Endothelial cell of umbilical vein (primary cell): ENCODE data around the gene TMSB10. TPM values are rescaled to one million over a fixed set of nuclear protein-coding genes. Genes with fewer than 3 reads are reported as not detected.

Experiments used
- BruUV-seq: library from RNA; stranded (reverse); fragments of 400-500 nt; replicated peaks from 2 replicates; lab custom pipeline; 2021; lab: Mats Ljungman, UMichigan
- CTCF ChIA-PET: fragments of 300-600, 350-600 bp; sonication (Branson Sonifier 250); formaldehyde crosslinking; loops from one replicate; lab custom pipeline; 2021; ENCODE audit warnings: antibody characterized with exemption, inconsistent platforms; lab: Charles Lee
- POLR2A ChIA-PET: fragments of 300-600, 350-600 bp; sonication (Branson Sonifier 250); formaldehyde crosslinking; loops from one replicate; lab custom pipeline; 2021; ENCODE audit warnings: antibody characterized with exemption, inconsistent platforms; lab: Charles Lee
- DNase-seq: peaks from one replicate; pipeline ENCODE4 v3.0.0-alpha.2; 2011; ENCODE audit warnings: low read depth, low spot score
- FAIRE-seq: peaks from 2 replicates; lab custom pipeline; 2011; peaks lifted over from hg19 to GRCh38; lab: Jason Lieb, UNC
- H2AFZ ChIP-seq: 2 replicates; pipeline ENCODE4 v1.6.0; 2012; ENCODE audit warnings: low read depth, low read length, control low read depth, inconsistent platforms
- H3K27ac ChIP-seq: 2 replicates; pipeline ENCODE4 v1.5.1; 2011; ENCODE audit warnings: low read depth, mild to moderate bottlenecking, control low read depth, low read length, moderate library complexity; ENCODE audit not compliant: insufficient read depth
- H3K27me3 ChIP-seq, 2 experiments: 2 replicates each; pipeline versions ENCODE4 v1.6.0 to v1.6.1; 2011; ENCODE audit warnings: low read length in 2 of 2, mixed read lengths in 1 of 2; ENCODE audit not compliant: control insufficient read depth in 2 of 2, insufficient read depth in 2 of 2
- H3K36me3 ChIP-seq, 2 experiments: 2 replicates in 1 of 2; 3 replicates in 1 of 2; pipeline ENCODE4 v1.5.1; 2011; ENCODE audit warnings: low read length in 2 of 2, mild to moderate bottlenecking in 1 of 2, moderate library complexity in 1 of 2; ENCODE audit not compliant: control insufficient read depth in 2 of 2, insufficient read depth in 2 of 2; ENCODE audit errors: extremely low read depth in 1 of 2
- H3K4me1 ChIP-seq: 3 replicates; pipeline ENCODE4 v1.5.1; 2011; ENCODE audit warnings: mild to moderate bottlenecking, low read length; ENCODE audit not compliant: control insufficient read depth, insufficient read depth; ENCODE audit errors: extremely low read depth
- H3K4me2 ChIP-seq: 2 replicates; pipeline ENCODE4 v1.6.1; 2011; ENCODE audit warnings: low read length, control low read depth, mixed read lengths; ENCODE audit not compliant: insufficient read depth
- H3K4me3 ChIP-seq, 3 experiments: fragments of 200-600 bp in 1 of 3; sonication (generic), shearing (Covaris generic) in 1 of 3; replicated peaks in 1 of 3; 2 replicates each; pipeline ENCODE4 v1.5.1; 2011 to 2016; ENCODE audit warnings: control low read depth in 3 of 3, low read length in 3 of 3, mild to moderate bottlenecking in 2 of 3, inconsistent platforms in 1 of 3, low read depth in 1 of 3, moderate library complexity in 1 of 3; ENCODE audit not compliant: insufficient read depth in 1 of 3
- H3K79me2 ChIP-seq: 2 replicates; pipeline ENCODE4 v1.6.0; 2012; ENCODE audit warnings: low read length, inconsistent platforms; ENCODE audit not compliant: control insufficient read depth, insufficient read depth
- H3K9ac ChIP-seq: replicated peaks from 2 replicates; pipeline ENCODE3; 2011; ENCODE audit warnings: low read length, control low read depth; ENCODE audit not compliant: insufficient read depth; ENCODE audit errors: extremely low read depth
- H3K9me1 ChIP-seq: replicated peaks from 3 replicates; pipeline ENCODE4 v1.6.0; 2011; ENCODE audit warnings: mild to moderate bottlenecking, low read length; ENCODE audit not compliant: control insufficient read depth, insufficient read depth; ENCODE audit errors: extremely low read depth
- H3K9me3 ChIP-seq: replicated peaks from 2 replicates; pipeline ENCODE4 v1.5.1; 2012; ENCODE audit warnings: low read length, inconsistent platforms; ENCODE audit not compliant: control insufficient read depth, insufficient read depth
- H4K20me1 ChIP-seq: replicated peaks from 2 replicates; pipeline ENCODE3; 2011; ENCODE audit warnings: mild to moderate bottlenecking, low read length; ENCODE audit not compliant: control insufficient read depth, insufficient read depth; ENCODE audit errors: extremely low read depth
- EZH2 ChIP-seq: IDR thresholded peaks from 2 replicates; pipeline ENCODE4 v1.6.1; 2012; ENCODE audit warnings: borderline replicate concordance, low read depth, mild to moderate bottlenecking, moderate library complexity, low read length, inconsistent platforms; ENCODE audit not compliant: severe bottlenecking
- FOS ChIP-seq: IDR thresholded peaks from 2 replicates; pipeline ENCODE4 v1.6.1; 2011; ENCODE audit warnings: mild to moderate bottlenecking, low read length, moderate library complexity, borderline replicate concordance; ENCODE audit not compliant: insufficient read depth
- GATA2 ChIP-seq: IDR thresholded peaks from 2 replicates; pipeline ENCODE4 v1.7.0; 2011; ENCODE audit warnings: low read depth, mild to moderate bottlenecking, moderate library complexity, mixed read lengths, low read length; ENCODE audit not compliant: insufficient read length, insufficient read depth
- JUN ChIP-seq: IDR thresholded peaks from 2 replicates; pipeline ENCODE4 v1.6.1; 2011; ENCODE audit warnings: borderline replicate concordance, low read depth; ENCODE audit not compliant: insufficient read length, insufficient read depth
- MYC ChIP-seq: IDR thresholded peaks from one replicate; pipeline ENCODE4 v1.6.1; 2011; ENCODE audit warnings: mild to moderate bottlenecking, low read depth, low read length
- POLR2A ChIP-seq: IDR thresholded peaks from 2 replicates; pipeline ENCODE4 v1.6.1; 2012; ENCODE audit warnings: low read depth, mild to moderate bottlenecking, control low read depth, low read length
- POLR2AphosphoS5 ChIP-seq: IDR thresholded peaks from 2 replicates; pipeline ENCODE4 v1.6.1; 2012; ENCODE audit warnings: low read depth, mild to moderate bottlenecking, control low read depth, low read length, moderate library complexity; ENCODE audit not compliant: insufficient read depth
- dilution Hi-C: fragments of 300-500 bp; cut with MboI; formaldehyde crosslinking; loops from one replicate; pipeline ENCODE4 v1.15.0; 2019; ENCODE audit warnings: low sequenced_read_pairs; ENCODE audit not compliant: extremely low pct_ligation_motif_present
- intact Hi-C: fragments of 100-400 bp; cut with micrococcal nuclease; formaldehyde crosslinking; loops from one replicate; pipeline ENCODE4 v1.10.0; 2022
- polyA plus RNA-seq, 4 experiments: library from polyadenylated mRNA; depleted of rRNA in 3 of 4; stranded (reverse) in 3 of 4; unstranded in 1 of 4; fragments of >200 nt; gene quantifications; 2 replicates each; pipeline versions ENCODE4 v1.2.1 to v1.2.3, GENCODE V29; 2011 to 2012; ENCODE audit warnings: missing spikeins in 1 of 4
- total RNA-seq: library from RNA; stranded (reverse); gene quantifications from 2 replicates; pipeline ENCODE4 v1.2.3, GENCODE V29; 2021
- TF ChIP-seq, protein P1 (sequence below), 2 donors: IDR thresholded peaks; 1 replicate in 1 of 2; 2 replicates in 1 of 2; pipeline ENCODE4 v1.5.1; 2011; ENCODE audit warnings: low read length in 2 of 2, mild to moderate bottlenecking in 2 of 2, moderate library complexity in 2 of 2, control low read depth in 1 of 2, inconsistent platforms in 1 of 2, low read depth in 1 of 2; ENCODE audit not compliant: insufficient read depth in 1 of 2; ENCODE audit errors: extremely low read depth in 1 of 2
- TF ChIP-seq, protein P2 (sequence below): IDR thresholded peaks from 2 replicates; pipeline ENCODE4 v1.6.1; 2011; ENCODE audit not compliant: insufficient read depth, insufficient read length

TMSB10 gene
- total and polyA plus RNA-seq, 2 donors (not counting 3 experiments of a cell fraction or from before 2014, with no cell fraction given): 2,774 to 4,015 TPM

DNA sequence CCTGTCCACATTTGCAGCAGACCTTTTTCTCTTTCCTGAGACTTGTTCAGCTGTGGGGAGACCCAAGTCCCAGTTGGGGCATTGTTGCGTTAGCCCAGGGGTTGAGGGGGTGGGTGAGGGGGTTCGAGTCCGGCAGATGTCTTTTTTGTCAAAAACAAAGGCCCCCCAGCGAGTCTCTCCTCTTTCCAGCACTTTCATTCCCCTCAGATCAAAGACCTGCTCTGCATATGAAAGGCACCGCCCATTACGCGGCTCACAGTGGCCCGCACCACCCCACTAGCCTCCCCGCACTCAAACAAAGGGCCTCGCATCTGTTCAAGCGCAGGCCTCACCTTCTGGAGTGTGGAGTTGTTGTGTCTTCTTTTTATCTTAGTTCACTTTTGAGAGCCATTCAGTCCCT, 49.7 kb upstream of the TMSB10 start:
- no peaks in the 10 kb centered on the region for H3K79me2 ChIP-seq
- dilution Hi-C loops (no loop called here), intact Hi-C loops (no loop called here)
- ChIA-PET POLR2A (no interaction called here), CTCF (no interaction called here)
- BruUV-seq: no TSS peak
- peaks cover 0 to 1% of the 10 kb centered on the region in 2 experiments for H3K27me3 ChIP-seq
- H3K4me3 ChIP-seq: no peak overlapping the region
- no peaks in the 10 kb centered on the region for H3K9me3 ChIP-seq
- H3K9me1 ChIP-seq: no peaks in the 10 kb centered on the region
- FAIRE-seq (no peak), DNase-seq (no peak)
- H4K20me1 ChIP-seq: no peaks in the 10 kb centered on the region
- no peaks in the 10 kb centered on the region for H3K36me3 ChIP-seq
- no peak overlapping the region for H2AFZ ChIP-seq
- H3K4me1 ChIP-seq: no peaks in the 10 kb centered on the region
- H3K27ac ChIP-seq: no peak overlapping the region
- H3K4me2 ChIP-seq: no peak overlapping the region
- TF ChIP-seq JUN (no peak), POLR2AphosphoS5 (no peak), EZH2 (no peak), POLR2A (no peak), GATA2 (no peak), MYC (no peak), FOS (no peak)
- TF ChIP-seq, protein P1, sequence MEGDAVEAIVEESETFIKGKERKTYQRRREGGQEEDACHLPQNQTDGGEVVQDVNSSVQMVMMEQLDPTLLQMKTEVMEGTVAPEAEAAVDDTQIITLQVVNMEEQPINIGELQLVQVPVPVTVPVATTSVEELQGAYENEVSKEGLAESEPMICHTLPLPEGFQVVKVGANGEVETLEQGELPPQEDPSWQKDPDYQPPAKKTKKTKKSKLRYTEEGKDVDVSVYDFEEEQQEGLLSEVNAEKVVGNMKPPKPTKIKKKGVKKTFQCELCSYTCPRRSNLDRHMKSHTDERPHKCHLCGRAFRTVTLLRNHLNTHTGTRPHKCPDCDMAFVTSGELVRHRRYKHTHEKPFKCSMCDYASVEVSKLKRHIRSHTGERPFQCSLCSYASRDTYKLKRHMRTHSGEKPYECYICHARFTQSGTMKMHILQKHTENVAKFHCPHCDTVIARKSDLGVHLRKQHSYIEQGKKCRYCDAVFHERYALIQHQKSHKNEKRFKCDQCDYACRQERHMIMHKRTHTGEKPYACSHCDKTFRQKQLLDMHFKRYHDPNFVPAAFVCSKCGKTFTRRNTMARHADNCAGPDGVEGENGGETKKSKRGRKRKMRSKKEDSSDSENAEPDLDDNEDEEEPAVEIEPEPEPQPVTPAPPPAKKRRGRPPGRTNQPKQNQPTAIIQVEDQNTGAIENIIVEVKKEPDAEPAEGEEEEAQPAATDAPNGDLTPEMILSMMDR (IDR thresholded peaks at IDR 0.05; ENCODE audit: extremely low read depth in 1 of 2, insufficient read depth in 1 of 2, low read depth in 1 of 2, low read length in 2 of 2): no peak
- TF ChIP-seq, protein P2, sequence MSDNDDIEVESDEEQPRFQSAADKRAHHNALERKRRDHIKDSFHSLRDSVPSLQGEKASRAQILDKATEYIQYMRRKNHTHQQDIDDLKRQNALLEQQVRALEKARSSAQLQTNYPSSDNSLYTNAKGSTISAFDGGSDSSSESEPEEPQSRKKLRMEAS: no peak
- no peak overlapping the region for H3K9ac ChIP-seq
